ENCODE measurements around the gene LRRC17.

GRCh38 chr7:102898532-102898859 lies 14.3 kb upstream of the LRRC17 start:
- TF ChIP-seq POLR2A (IDR thresholded peaks at IDR 0.05; ENCODE audit: low read depth, low read length) = no peak
- TF ChIP-seq POLR2AphosphoS5 (IDR thresholded peaks at IDR 0.05; ENCODE audit: low read depth, low read length) = no peak
- TF ChIP-seq TAF1 (IDR thresholded peaks at IDR 0.05; ENCODE audit: borderline replicate concordance, low read depth, low read length) = no peak
